NB4 (cell line): ENCODE data around the gene KRT74.

ENCODE experiments used
- CTCF ChIP-seq: IDR thresholded peaks from one replicate; pipeline ENCODE4 v1.5.1; 2012; ENCODE audit warnings: low read depth, low read length
- POLR2A ChIP-seq: IDR thresholded peaks from 2 replicates; pipeline ENCODE4 v1.6.1; 2011; ENCODE audit warnings: mild to moderate bottlenecking; ENCODE audit not compliant: insufficient read length; ENCODE audit errors: extremely low read depth

- TF ChIP-seq CTCF (no peak), POLR2A (no peak)
These were observed 47.1 kb downstream of the KRT74 start for GRCh38 chr12:52526511-52526951.
